Stimulated activated naive B cell treated with anti-CD40 and anti-IgM and Interleukin-4, amounts not matched to agents 10 μg/mL and 1 μg/mL and 100 μg/mL, for 72 hours (primary cell): Measurements from ENCODE around the gene TINAG.

Experiments used
- ATAC-seq, 2 donors: fragments of 150-1000 bp; cut with Tn5 transposase; replicated peaks; 2 replicates each; pipeline ENCODE4 v1.10.0; 2021; ENCODE audit warnings: moderate library complexity in 1 of 2
- DNase-seq: peaks from one replicate; pipeline ENCODE4 v3.0.0; 2021
- H3K27ac Mint-ChIP-seq: one replicate; pipeline ENCODE4 v1.8.0; 2022; ENCODE audit warnings: mild to moderate bottlenecking, mixed read lengths
- H3K27me3 Mint-ChIP-seq, 2 donors: one replicate each; pipeline ENCODE4 v1.8.0; 2022; ENCODE audit warnings: mixed read lengths in 2 of 2
- H3K36me3 Mint-ChIP-seq, 2 donors: one replicate each; pipeline ENCODE4 v1.8.0; 2022; ENCODE audit warnings: mixed read lengths in 2 of 2, mild to moderate bottlenecking in 1 of 2
- H3K4me1 Mint-ChIP-seq, 2 donors: one replicate each; pipeline ENCODE4 v1.8.0; 2022; ENCODE audit warnings: mixed read lengths in 2 of 2, mild to moderate bottlenecking in 1 of 2
- H3K4me3 Mint-ChIP-seq, 2 donors: one replicate each; pipeline ENCODE4 v1.8.0; 2022; ENCODE audit warnings: mild to moderate bottlenecking in 2 of 2, mixed read lengths in 2 of 2, moderate library complexity in 1 of 2
- H3K9me3 Mint-ChIP-seq, 2 donors: one replicate each; pipeline ENCODE4 v1.8.0; 2022; ENCODE audit warnings: mixed read lengths in 2 of 2, mild to moderate bottlenecking in 1 of 2

TINAG gene

GRCh38 chr6:54426995-54427394 lies 118.8 kb downstream of the TINAG start:
- Mint-ChIP-seq H3K27ac (no peak overlapping the region), H3K4me3 (no peak overlapping the region), H3K36me3 (no peaks in the 10 kb centered on the region), H3K9me3 (peaks cover 4 to 5% of the 10 kb centered on the region in 2 donors), H3K4me1 (no peaks in the 10 kb centered on the region), H3K27me3 (no peaks in the 10 kb centered on the region)
- DNase-seq (no peak), ATAC-seq (no peak)

GRCh38 chr6:54427396-54427937 lies 119.2 kb downstream of the TINAG start:
- ATAC-seq (no peak), DNase-seq (no peak)
- peaks cover 3% of the 10 kb centered on the region in 2 donors for H3K9me3 Mint-ChIP-seq
- H3K4me3 Mint-ChIP-seq, result no peak overlapping the region
- H3K27ac Mint-ChIP-seq, result no peak overlapping the region
- H3K4me1 Mint-ChIP-seq, result no peaks in the 10 kb centered on the region
- no peaks in the 10 kb centered on the region for H3K36me3 Mint-ChIP-seq
- no peaks in the 10 kb centered on the region for H3K27me3 Mint-ChIP-seq

GRCh38 chr6:54428431-54428830 lies 120.2 kb downstream of the TINAG start:
- Mint-ChIP-seq H3K4me1 (no peaks in the 10 kb centered on the region), H3K36me3 (no peaks in the 10 kb centered on the region), H3K27me3 (no peaks in the 10 kb centered on the region), H3K9me3 (peaks cover 0 to 2% of the 10 kb centered on the region in 2 donors), H3K4me3 (no peak overlapping the region), H3K27ac (no peak overlapping the region)
- DNase-seq (no peak), ATAC-seq (no peak)

GRCh38 chr6:54431466-54431865 lies 123.2 kb downstream of the TINAG start:
- Mint-ChIP-seq H3K36me3 (no peaks in the 10 kb centered on the region), H3K27ac (no peak overlapping the region), H3K4me3 (no peak overlapping the region), H3K9me3 (peaks cover 0 to 4% of the 10 kb centered on the region in 2 donors), H3K4me1 (no peaks in the 10 kb centered on the region), H3K27me3 (no peaks in the 10 kb centered on the region)
- ATAC-seq (no peak), DNase-seq (no peak)
